Measurements from ENCODE around the gene FAM3D. TPM values are rescaled to one million over a fixed set of nuclear protein-coding genes. Genes with fewer than 3 reads are reported as not detected.
A peak's percentile ranks its signal among the peaks of the same experiment; 100 is the strongest.

FAM3D gene
- total and polyA plus RNA-seq, 10 of the 15 experiments (the other 5 are each of a cell fraction or from before 2014, with no cell fraction given) = 0.04 to 0.07 TPM; not detected in 8

GRCh38 chr3:58683466-58683865, 16.9 kb upstream of the FAM3D start:
- intact Hi-C loops (cut with micrococcal nuclease; ENCODE audit: unreplicated experiment) (no loop called here), in situ Hi-C loops (cut with MboI) (no loop called here)
- no peak overlapping the region for H3K4me2 ChIP-seq (ENCODE audit: control insufficient read depth, insufficient read depth)
- H3K9me3 ChIP-seq (replicated peaks; ENCODE audit: control insufficient read depth, insufficient read depth, low read length) = no peaks in the 10 kb centered on the region; the same call in 2 of the 3 replicates
- no peaks in the 10 kb centered on the region; a peak in 1 of 4 replicates for H3K27me3 ChIP-seq (replicated peaks in 1 of 2; ENCODE audit: control insufficient read depth in 2 of 2, insufficient read depth in 2 of 2, low read length in 1 of 2)
- H3K36me3 ChIP-seq (ENCODE audit: control insufficient read depth in 2 of 2, insufficient read depth in 2 of 2, low read length in 1 of 2) = no peaks in the 10 kb centered on the region
- H2AFZ ChIP-seq (ENCODE audit: control insufficient read depth, low read depth, low read length) = no peak overlapping the region
- H3K9ac ChIP-seq (ENCODE audit: control insufficient read depth, insufficient read depth, low read length) = no peak overlapping the region
- ATAC-seq (peak; percentile 82), FAIRE-seq (no peak), DNase-seq (ENCODE audit: low read depth, low spot score) (peak; percentile 42)
- H3K4me3 ChIP-seq = no peak overlapping the region
- ChIA-PET RAD21 (ENCODE audit: unreplicated experiment) (no interaction called here), POLR2A (no interaction called here), CTCF (no interaction called here), SMC1A (ENCODE audit: uncharacterized antibody, unreplicated experiment) (interaction anchor here (1.0 to 1.5 kb wide), 3 partner anchors 10 to 13 kb away, joined by 3 to 5 read pairs (median 4); no protein-coding TSS in a partner anchor)
- no peaks in the 10 kb centered on the region for H4K20me1 ChIP-seq (ENCODE audit: control insufficient read depth, insufficient read depth)
- BruUV-seq (replicated peaks) = no TSS peak
- H3K79me2 ChIP-seq (ENCODE audit: control insufficient read depth, insufficient read depth, low read length) = no peaks in the 10 kb centered on the region
- no peaks in the 10 kb centered on the region for H3K4me1 ChIP-seq (ENCODE audit: control insufficient read depth, insufficient read depth, low read length)
- 0% methylated on average over 4 of the region's 4 CpGs for WGBS (ENCODE audit: insufficient coverage, insufficient replicate concordance, low lambda C conversion rate, missing lambda C conversion rate)
- H3K27ac ChIP-seq (ENCODE audit: control insufficient read depth, insufficient read depth) = no peak overlapping the region
- TF ChIP-seq TCF3 (IDR thresholded peaks at IDR 0.05; ENCODE audit: borderline replicate concordance, insufficient read depth, low read depth, low read length) (no peak), ZNF207 (IDR thresholded peaks at IDR 0.05; ENCODE audit: borderline replicate concordance) (no peak), E2F8 (IDR thresholded peaks at IDR 0.05; ENCODE audit: low read depth, partially characterized antibody) (no peak), PML (IDR thresholded peaks at IDR 0.05; ENCODE audit: low read length) (no peak), RUNX3 (IDR thresholded peaks at IDR 0.05; ENCODE audit: low read length) (peak; percentile 83), STAT3 (IDR thresholded peaks at IDR 0.05; ENCODE audit: low read depth, low read length) (no peak), MEF2A (IDR thresholded peaks at IDR 0.05; ENCODE audit: insufficient read depth, low read depth, low read length) (0 out of 2 replicates have a peak, but pooled peaks have one; percentile 27), GATAD2B (conservative IDR thresholded peaks at IDR 0.05; ENCODE audit: low read depth) (no peak), BMI1 (IDR thresholded peaks at IDR 0.05; ENCODE audit: borderline replicate concordance) (no peak), NR2C2 (IDR thresholded peaks at IDR 0.05; ENCODE audit: borderline replicate concordance, control insufficient read depth, insufficient read length, low read depth) (no peak), HDAC6 (IDR thresholded peaks at IDR 0.05; ENCODE audit: unreplicated experiment) (no peak), SIN3A (IDR thresholded peaks at IDR 0.05; ENCODE audit: low read depth, low read length) (no peak), MEF2B (IDR thresholded peaks at IDR 0.05; ENCODE audit: partially characterized antibody, poor library complexity, severe bottlenecking) (no peak), PAX8 (IDR thresholded peaks at IDR 0.05) (no peak), RFX5 (IDR thresholded peaks at IDR 0.05; ENCODE audit: low read depth, low read length) (no peak)
- TF ChIP-seq, protein P1, sequence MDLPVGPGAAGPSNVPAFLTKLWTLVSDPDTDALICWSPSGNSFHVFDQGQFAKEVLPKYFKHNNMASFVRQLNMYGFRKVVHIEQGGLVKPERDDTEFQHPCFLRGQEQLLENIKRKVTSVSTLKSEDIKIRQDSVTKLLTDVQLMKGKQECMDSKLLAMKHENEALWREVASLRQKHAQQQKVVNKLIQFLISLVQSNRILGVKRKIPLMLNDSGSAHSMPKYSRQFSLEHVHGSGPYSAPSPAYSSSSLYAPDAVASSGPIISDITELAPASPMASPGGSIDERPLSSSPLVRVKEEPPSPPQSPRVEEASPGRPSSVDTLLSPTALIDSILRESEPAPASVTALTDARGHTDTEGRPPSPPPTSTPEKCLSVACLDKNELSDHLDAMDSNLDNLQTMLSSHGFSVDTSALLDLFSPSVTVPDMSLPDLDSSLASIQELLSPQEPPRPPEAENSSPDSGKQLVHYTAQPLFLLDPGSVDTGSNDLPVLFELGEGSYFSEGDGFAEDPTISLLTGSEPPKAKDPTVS (IDR thresholded peaks at IDR 0.05; ENCODE audit: low read depth, low read length) = no peak
- TF ChIP-seq, protein P2, sequence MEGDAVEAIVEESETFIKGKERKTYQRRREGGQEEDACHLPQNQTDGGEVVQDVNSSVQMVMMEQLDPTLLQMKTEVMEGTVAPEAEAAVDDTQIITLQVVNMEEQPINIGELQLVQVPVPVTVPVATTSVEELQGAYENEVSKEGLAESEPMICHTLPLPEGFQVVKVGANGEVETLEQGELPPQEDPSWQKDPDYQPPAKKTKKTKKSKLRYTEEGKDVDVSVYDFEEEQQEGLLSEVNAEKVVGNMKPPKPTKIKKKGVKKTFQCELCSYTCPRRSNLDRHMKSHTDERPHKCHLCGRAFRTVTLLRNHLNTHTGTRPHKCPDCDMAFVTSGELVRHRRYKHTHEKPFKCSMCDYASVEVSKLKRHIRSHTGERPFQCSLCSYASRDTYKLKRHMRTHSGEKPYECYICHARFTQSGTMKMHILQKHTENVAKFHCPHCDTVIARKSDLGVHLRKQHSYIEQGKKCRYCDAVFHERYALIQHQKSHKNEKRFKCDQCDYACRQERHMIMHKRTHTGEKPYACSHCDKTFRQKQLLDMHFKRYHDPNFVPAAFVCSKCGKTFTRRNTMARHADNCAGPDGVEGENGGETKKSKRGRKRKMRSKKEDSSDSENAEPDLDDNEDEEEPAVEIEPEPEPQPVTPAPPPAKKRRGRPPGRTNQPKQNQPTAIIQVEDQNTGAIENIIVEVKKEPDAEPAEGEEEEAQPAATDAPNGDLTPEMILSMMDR (IDR thresholded peaks at IDR 0.05 in 2 of 3, conservative IDR thresholded peaks at IDR 0.05 in 1 of 3; ENCODE audit: control insufficient read depth in 2 of 3, extremely low read depth in 1 of 3, insufficient read depth in 1 of 3, low read depth in 3 of 3, low read length in 3 of 3) = no peak
- TF ChIP-seq, protein P3, sequence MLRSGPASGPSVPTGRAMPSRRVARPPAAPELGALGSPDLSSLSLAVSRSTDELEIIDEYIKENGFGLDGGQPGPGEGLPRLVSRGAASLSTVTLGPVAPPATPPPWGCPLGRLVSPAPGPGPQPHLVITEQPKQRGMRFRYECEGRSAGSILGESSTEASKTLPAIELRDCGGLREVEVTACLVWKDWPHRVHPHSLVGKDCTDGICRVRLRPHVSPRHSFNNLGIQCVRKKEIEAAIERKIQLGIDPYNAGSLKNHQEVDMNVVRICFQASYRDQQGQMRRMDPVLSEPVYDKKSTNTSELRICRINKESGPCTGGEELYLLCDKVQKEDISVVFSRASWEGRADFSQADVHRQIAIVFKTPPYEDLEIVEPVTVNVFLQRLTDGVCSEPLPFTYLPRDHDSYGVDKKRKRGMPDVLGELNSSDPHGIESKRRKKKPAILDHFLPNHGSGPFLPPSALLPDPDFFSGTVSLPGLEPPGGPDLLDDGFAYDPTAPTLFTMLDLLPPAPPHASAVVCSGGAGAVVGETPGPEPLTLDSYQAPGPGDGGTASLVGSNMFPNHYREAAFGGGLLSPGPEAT (IDR thresholded peaks at IDR 0.05; ENCODE audit: low read depth) = no peak
